H1 (cell line): Measurements from ENCODE around the gene FHDC1. TPM values are rescaled to one million over a fixed set of nuclear protein-coding genes. Genes with fewer than 3 reads are reported as not detected.

Experiments
- CTCF ChIA-PET: fragments of 300-600 bp; sonication (Branson Sonifier 250); formaldehyde crosslinking; loops from one replicate; lab custom pipeline; 2021; ENCODE audit not compliant: partially characterized antibody; lab: Charles Lee
- POLR2A ChIA-PET: fragments of 300-600 bp; sonication (Branson Sonifier 250); formaldehyde crosslinking; loops from one replicate; lab custom pipeline; 2021; ENCODE audit warnings: inconsistent platforms; ENCODE audit not compliant: partially characterized antibody; lab: Charles Lee
- DNase-seq, 2 experiments: peaks; one replicate each; pipeline versions ENCODE4 v3.0.0 to v3.0.0-alpha.2; 2010 to 2022; ENCODE audit warnings: low spot score in 2 of 2, low read depth in 1 of 2, mixed read lengths in 1 of 2
- FAIRE-seq: peaks from 2 replicates; lab custom pipeline; 2011; peaks lifted over from hg19 to GRCh38; lab: Jason Lieb, UNC
- H2AFZ ChIP-seq: 2 replicates; pipeline ENCODE4 v1.8.1; 2012; ENCODE audit warnings: low read length, inconsistent platforms
- H2AK5ac ChIP-seq: 2 replicates; pipeline ENCODE4 v1.6.1; 2013; ENCODE audit warnings: low read depth, low read length
- H2BK120ac ChIP-seq: replicated peaks from 2 replicates; pipeline ENCODE3; 2013; ENCODE audit warnings: low read depth, low read length, inconsistent platforms
- H2BK12ac ChIP-seq: 2 replicates; pipeline ENCODE4 v1.6.1; 2013; ENCODE audit warnings: low read depth, low read length
- H2BK15ac ChIP-seq: 2 replicates; pipeline ENCODE4 v1.6.1; 2013; ENCODE audit warnings: low read length
- H2BK20ac ChIP-seq: 2 replicates; pipeline ENCODE4 v1.6.1; 2013; ENCODE audit warnings: low read length
- H2BK5ac ChIP-seq: 2 replicates; pipeline ENCODE4 v1.6.1; 2013; ENCODE audit warnings: low read depth, low read length
- H3K14ac ChIP-seq: 2 replicates; pipeline ENCODE4 v1.6.1; 2013; ENCODE audit warnings: inconsistent platforms; ENCODE audit not compliant: insufficient read length
- H3K18ac ChIP-seq: 2 replicates; pipeline ENCODE4 v1.6.1; 2013; ENCODE audit warnings: low read length; ENCODE audit errors: extremely low read depth
- H3K23ac ChIP-seq: 2 replicates; pipeline ENCODE4 v1.6.1; 2013; ENCODE audit warnings: inconsistent platforms; ENCODE audit not compliant: insufficient read length
- H3K23me2 ChIP-seq: 2 replicates; pipeline ENCODE4 v1.6.1; 2013; ENCODE audit warnings: low read depth, low read length
- H3K27ac ChIP-seq: 2 replicates; pipeline ENCODE4 v1.6.1; 2011; ENCODE audit warnings: low read depth, low read length, inconsistent platforms
- H3K27me3 ChIP-seq, 4 experiments: replicated peaks in 1 of 4; 1 replicate in 1 of 4; 2 replicates in 3 of 4; pipeline versions ENCODE4 v1.6.1 to v1.8.1; 2011 to 2013; ENCODE audit warnings: low read length in 3 of 4, mild to moderate bottlenecking in 3 of 4, inconsistent platforms in 2 of 4, mixed read lengths in 2 of 4, moderate library complexity in 1 of 4; ENCODE audit not compliant: control insufficient read depth in 3 of 4, insufficient read depth in 3 of 4; ENCODE audit errors: extremely low read depth in 1 of 4
- H3K36me3 ChIP-seq, 4 experiments: 2 replicates each; pipeline versions ENCODE4 v1.6.1 to v1.8.1; 2011 to 2013; ENCODE audit warnings: mild to moderate bottlenecking in 4 of 4, low read length in 3 of 4, moderate library complexity in 2 of 4, control low read depth in 1 of 4, inconsistent platforms in 1 of 4; ENCODE audit not compliant: insufficient read depth in 4 of 4, control insufficient read depth in 2 of 4
- H3K4ac ChIP-seq: replicated peaks from 2 replicates; pipeline ENCODE3; 2013; ENCODE audit warnings: low read length, low read depth, mixed read lengths, inconsistent platforms; ENCODE audit not compliant: insufficient read length
- H3K4me1 ChIP-seq, 4 experiments: replicated peaks in 1 of 4; 1 replicate in 1 of 4; 2 replicates in 3 of 4; pipeline versions ENCODE4 v1.6.1 to v1.8.1; 2011 to 2013; ENCODE audit warnings: low read length in 3 of 4, inconsistent platforms in 2 of 4, mixed read lengths in 1 of 4; ENCODE audit not compliant: insufficient read depth in 4 of 4, control insufficient read depth in 3 of 4
- H3K4me2 ChIP-seq, 2 experiments: 2 replicates each; pipeline versions ENCODE4 v1.6.1 to v1.8.1; 2011 to 2013; ENCODE audit warnings: low read depth in 2 of 2, low read length in 2 of 2, control low read depth in 1 of 2, inconsistent platforms in 1 of 2, mild to moderate bottlenecking in 1 of 2; ENCODE audit not compliant: insufficient read depth in 1 of 2
- H3K4me3 ChIP-seq, 4 experiments: fragments of 200-600, 300-600 bp in 1 of 4; sonication (generic), shearing (Covaris generic), sonication (Bioruptor Twin) in 1 of 4; 2 replicates each; pipeline versions ENCODE4 v1.5.1 to v1.8.1; 2011 to 2016; ENCODE audit warnings: low read length in 4 of 4, low read depth in 3 of 4, control low read depth in 2 of 4, inconsistent platforms in 2 of 4, mild to moderate bottlenecking in 2 of 4, mixed read lengths in 1 of 4, moderate library complexity in 1 of 4; ENCODE audit not compliant: insufficient read depth in 2 of 4; ENCODE audit errors: extremely low read depth in 1 of 4
- H3K56ac ChIP-seq: replicated peaks from 2 replicates; pipeline ENCODE3; 2013; ENCODE audit warnings: low read depth, mild to moderate bottlenecking, mixed read lengths, low read length, inconsistent platforms; ENCODE audit not compliant: insufficient read length
- H3K79me1 ChIP-seq: 2 replicates; pipeline ENCODE4 v1.6.1; 2013; ENCODE audit warnings: low read depth, low read length, control low read depth
- H3K79me2 ChIP-seq, 2 experiments: 2 replicates each; pipeline versions ENCODE4 v1.6.1 to v1.8.1; 2012 to 2013; ENCODE audit warnings: low read length in 2 of 2, mild to moderate bottlenecking in 2 of 2, inconsistent platforms in 1 of 2; ENCODE audit not compliant: insufficient read depth in 2 of 2, control insufficient read depth in 1 of 2
- H3K9ac ChIP-seq, 4 experiments: replicated peaks in 1 of 4; 1 replicate in 1 of 4; 2 replicates in 3 of 4; pipeline versions ENCODE4 v1.6.1 to v1.8.1; 2011 to 2013; ENCODE audit warnings: low read depth in 3 of 4, low read length in 3 of 4, control low read depth in 2 of 4, mild to moderate bottlenecking in 2 of 4, moderate library complexity in 2 of 4, inconsistent platforms in 1 of 4; ENCODE audit errors: extremely low read depth in 1 of 4
- H3K9me3 ChIP-seq, 2 experiments: 2 replicates each; pipeline versions ENCODE4 v1.6.1 to v1.8.1; 2012 to 2013; ENCODE audit warnings: mild to moderate bottlenecking in 2 of 2, moderate library complexity in 2 of 2, control low read depth in 1 of 2, inconsistent platforms in 1 of 2, low read depth in 1 of 2, low read length in 1 of 2, mixed read lengths in 1 of 2; ENCODE audit not compliant: insufficient read depth in 2 of 2
- H4K20me1 ChIP-seq, 2 experiments: replicated peaks in 1 of 2; 2 replicates each; pipeline versions ENCODE3 to v1.8.1; 2011 to 2013; ENCODE audit warnings: inconsistent platforms in 2 of 2, low read length in 2 of 2, mild to moderate bottlenecking in 1 of 2; ENCODE audit not compliant: insufficient read depth in 2 of 2, control insufficient read depth in 1 of 2
- H4K5ac ChIP-seq: 2 replicates; pipeline ENCODE4 v1.6.1; 2013; ENCODE audit warnings: low read length, low read depth, mixed read lengths, inconsistent platforms; ENCODE audit not compliant: insufficient read length
- H4K8ac ChIP-seq: 2 replicates; pipeline ENCODE4 v1.8.0; 2013; ENCODE audit warnings: mild to moderate bottlenecking, moderate library complexity, low read length, inconsistent platforms; ENCODE audit not compliant: insufficient read depth; ENCODE audit errors: extremely low read depth
- H4K91ac ChIP-seq: replicated peaks from 2 replicates; pipeline ENCODE3; 2013; ENCODE audit warnings: low read length, mixed read lengths, inconsistent platforms; ENCODE audit not compliant: insufficient read length
- PHF8 ChIP-seq: fragments of 200-600 bp; sonication (generic); conservative IDR thresholded peaks from 2 replicates; pipeline ENCODE4 v1.7.1; 2012; ENCODE audit warnings: low read depth, mild to moderate bottlenecking, inconsistent platforms, low read length, moderate library complexity
- WGBS, 2 experiments: shearing (Covaris generic) in 1 of 2; methylation state at CpG; one replicate each; pipeline versions ENCODE4 v1.1.6 to v1.1.7; 2013 to 2015; ENCODE audit warnings: low lambda C conversion rate in 2 of 2, mixed read lengths in 2 of 2, inconsistent platforms in 1 of 2, low coverage in 1 of 2, missing lambda C conversion rate in 1 of 2; ENCODE audit not compliant: insufficient replicate concordance in 2 of 2, insufficient coverage in 1 of 2, insufficient read length in 1 of 2; ENCODE audit errors: extremely low coverage in 1 of 2, missing lambda C conversion rate in 1 of 2; 5-methylcytosine and 5-hydroxymethylcytosine counted together
- polyA plus RNA-seq, 7 experiments: library from polyadenylated mRNA; depleted of rRNA in 3 of 7; stranded (reverse) in 5 of 7; unstranded in 2 of 7; fragments of >200 nt in 5 of 7; fragments of 200-250 nt in 2 of 7; gene quantifications; 1 replicate in 5 of 7; 2 replicates in 1 of 7; 4 replicates in 1 of 7; pipeline versions ENCODE4 v1.2.1 to v1.2.3, GENCODE V29; 2011 to 2013; ENCODE audit warnings: missing spikeins in 2 of 7, mixed read lengths in 2 of 7
- total RNA-seq: library from RNA; stranded (reverse); fragmentation: NEBNext Ultra II Directional; extraction: Animal tissue kit (Norgen Biotek cat#: 25700); gene quantifications from 2 replicates; pipeline ENCODE4 v1.2.1, GENCODE V29; 2021
- TF ChIP-seq, protein P1 (sequence below), 3 experiments: IDR thresholded peaks; 1 replicate in 2 of 3; 2 replicates in 1 of 3; pipeline versions ENCODE4 v1.5.1 to v1.6.1; 2011; ENCODE audit warnings: low read length in 3 of 3, mild to moderate bottlenecking in 3 of 3, inconsistent platforms in 2 of 3, low read depth in 1 of 3, moderate library complexity in 1 of 3; ENCODE audit not compliant: insufficient read depth in 1 of 3; ENCODE audit errors: control extremely low read depth in 1 of 3

FHDC1 gene
- total and polyA plus RNA-seq, 2 of the 8 experiments (the other 6 are each of a cell fraction or from before 2014, with no cell fraction given) = 6.4 to 28.6 TPM

DNA sequence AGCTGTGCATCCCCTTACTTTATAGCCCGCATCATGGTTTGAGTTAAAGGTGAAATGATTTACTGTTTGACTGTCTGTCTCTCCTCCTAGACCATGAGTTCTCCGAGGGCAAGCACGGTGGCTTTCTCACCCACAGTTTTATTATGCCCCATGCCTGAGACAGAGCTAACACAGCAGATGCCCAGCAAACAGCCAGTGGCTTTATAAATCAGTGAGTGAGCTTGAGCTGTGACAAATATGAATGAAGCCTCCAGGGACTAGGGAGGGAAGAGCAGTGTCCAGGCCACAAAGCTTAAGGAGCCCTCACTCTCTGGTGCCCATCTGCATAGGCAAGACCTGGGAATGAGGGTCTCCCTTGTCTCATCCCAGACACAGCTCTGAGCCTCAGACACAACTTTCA is 57.9 kb downstream of the FHDC1 start:
- no peak overlapping the region for H3K27ac ChIP-seq
- H3K4me3 ChIP-seq = no peak overlapping the region
- no peaks in the 10 kb centered on the region for H3K9me3 ChIP-seq
- H3K27me3 ChIP-seq = no peaks in the 10 kb centered on the region
- no peaks in the 10 kb centered on the region for H3K23me2 ChIP-seq
- POLR2A ChIA-PET = interaction anchor here (0.6 to 1.3 kb wide), 3 partner anchors 10 to 1422 kb away, joined by 3 to 4 read pairs (median 4); no protein-coding TSS in a partner anchor
- peaks cover 0 to 12% (median 6%) of the 10 kb centered on the region in 4 experiments; a peak in 3 of 7 replicates for H3K4me1 ChIP-seq
- H3K4ac ChIP-seq = no peak overlapping the region
- no peaks in the 10 kb centered on the region for H3K36me3 ChIP-seq
- no peak overlapping the region for H3K18ac ChIP-seq
- no peak overlapping the region for H2BK120ac ChIP-seq
- no peak overlapping the region for H4K8ac ChIP-seq
- DNase-seq = no peak
- no peak overlapping the region for H4K5ac ChIP-seq
- no peaks in the 10 kb centered on the region for H3K79me2 ChIP-seq
- no peaks in the 10 kb centered on the region for H4K20me1 ChIP-seq
- no peak overlapping the region for H3K23ac ChIP-seq
- H2AFZ ChIP-seq = no peak overlapping the region
- WGBS, 2 experiments = 87% methylated on average over 3 of the region's 3 CpGs; no CpG with 5 or more reads in 1 of the 2 experiments
- no peak overlapping the region for H4K91ac ChIP-seq
- H2BK5ac ChIP-seq = no peak overlapping the region
- CTCF ChIA-PET = interaction anchor here (0.5 to 2.1 kb wide), 8 partner anchors 9 to 112 kb away, joined by 3 to 5 read pairs (median 4); partner anchors contain the start of gene FHDC1
- no peak overlapping the region for H3K14ac ChIP-seq
- H2BK15ac ChIP-seq = no peak overlapping the region
- H3K79me1 ChIP-seq = no peaks in the 10 kb centered on the region
- H2AK5ac ChIP-seq = no peak overlapping the region
- H2BK12ac ChIP-seq = no peak overlapping the region
- H3K56ac ChIP-seq = no peak overlapping the region
- no peak overlapping the region for H3K9ac ChIP-seq
- H2BK20ac ChIP-seq = no peak overlapping the region
- H3K4me2 ChIP-seq = no peak overlapping the region
- no peak for FAIRE-seq
- TF ChIP-seq, protein P1, sequence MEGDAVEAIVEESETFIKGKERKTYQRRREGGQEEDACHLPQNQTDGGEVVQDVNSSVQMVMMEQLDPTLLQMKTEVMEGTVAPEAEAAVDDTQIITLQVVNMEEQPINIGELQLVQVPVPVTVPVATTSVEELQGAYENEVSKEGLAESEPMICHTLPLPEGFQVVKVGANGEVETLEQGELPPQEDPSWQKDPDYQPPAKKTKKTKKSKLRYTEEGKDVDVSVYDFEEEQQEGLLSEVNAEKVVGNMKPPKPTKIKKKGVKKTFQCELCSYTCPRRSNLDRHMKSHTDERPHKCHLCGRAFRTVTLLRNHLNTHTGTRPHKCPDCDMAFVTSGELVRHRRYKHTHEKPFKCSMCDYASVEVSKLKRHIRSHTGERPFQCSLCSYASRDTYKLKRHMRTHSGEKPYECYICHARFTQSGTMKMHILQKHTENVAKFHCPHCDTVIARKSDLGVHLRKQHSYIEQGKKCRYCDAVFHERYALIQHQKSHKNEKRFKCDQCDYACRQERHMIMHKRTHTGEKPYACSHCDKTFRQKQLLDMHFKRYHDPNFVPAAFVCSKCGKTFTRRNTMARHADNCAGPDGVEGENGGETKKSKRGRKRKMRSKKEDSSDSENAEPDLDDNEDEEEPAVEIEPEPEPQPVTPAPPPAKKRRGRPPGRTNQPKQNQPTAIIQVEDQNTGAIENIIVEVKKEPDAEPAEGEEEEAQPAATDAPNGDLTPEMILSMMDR (IDR thresholded peaks at IDR 0.05; ENCODE audit: control extremely low read depth in 1 of 3, insufficient read depth in 1 of 3, low read depth in 1 of 3, low read length in 3 of 3) = no peak
- TF ChIP-seq PHF8 = no peak
